ENCODE results near the gene ZNF230.
A peak's percentile ranks its signal among the peaks of the same experiment; 100 is the strongest.

The ZNF230 gene

GRCh38 chr19:44002212-44002565 lies 568 bp upstream of the ZNF230 start:
- Histone ChIP-seq H3K27me3 (ENCODE audit: insufficient read depth, low read length) (no peaks in the 10 kb centered on the region), H3K36me3 (ENCODE audit: insufficient read depth, low read length) (peaks cover 10% of the 10 kb centered on the region), H3K79me2 (ENCODE audit: control insufficient read depth, insufficient read depth, low read length, unreplicated experiment) (peaks cover 15% of the 10 kb centered on the region), H3K27ac (ENCODE audit: low read depth, low read length) (no peak overlapping the region), H3K4me1 (ENCODE audit: control insufficient read depth, insufficient read depth, low read length, unreplicated experiment) (peaks cover 4% of the 10 kb centered on the region), H3K4me3 (ENCODE audit: low read depth, low read length) (peak overlapping the region; percentile 98), H2AFZ (ENCODE audit: low read length, unreplicated experiment) (peak overlapping the region; percentile 94)

DNA sequence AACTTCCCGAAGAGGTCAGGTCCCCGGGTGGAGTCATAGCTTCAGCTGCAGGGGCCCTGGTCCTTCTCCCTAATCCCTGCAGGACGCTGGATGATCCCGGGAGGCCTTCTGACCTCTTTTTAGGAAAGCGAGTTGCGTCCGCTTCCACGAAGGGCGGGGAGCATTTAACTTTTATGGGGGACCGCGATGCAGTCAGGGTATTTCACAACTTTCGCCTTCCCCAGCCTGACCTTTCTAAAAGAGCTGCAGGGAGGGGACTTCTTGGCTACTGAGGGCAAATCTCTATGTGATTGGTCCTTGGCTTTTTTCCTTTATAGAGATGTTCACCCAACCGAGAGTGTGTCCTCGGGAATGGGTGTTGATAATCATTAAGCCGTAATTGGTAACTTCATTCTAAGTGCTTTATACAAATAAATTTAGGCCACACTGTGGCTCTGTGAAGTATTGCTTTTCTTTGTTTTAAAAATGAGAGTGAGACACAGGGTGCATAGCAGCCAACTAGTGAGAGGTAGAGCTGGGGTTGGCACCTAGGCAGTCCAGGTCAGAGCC lies 778 bp downstream of the ZNF230 start:
- peak overlapping the region; percentile 2; the same call in 1 of the 2 replicates for H3K27ac ChIP-seq (ENCODE audit: low read depth, low read length)
- no peaks in the 10 kb centered on the region for H3K27me3 ChIP-seq (ENCODE audit: insufficient read depth, low read length)
- H3K4me3 ChIP-seq (ENCODE audit: low read depth, low read length), result peak overlapping the region; percentile 98
- peaks cover 15% of the 10 kb centered on the region for H3K79me2 ChIP-seq (ENCODE audit: control insufficient read depth, insufficient read depth, low read length, unreplicated experiment)
- H3K36me3 ChIP-seq (ENCODE audit: insufficient read depth, low read length), result peaks cover 23% of the 10 kb centered on the region
- H2AFZ ChIP-seq (ENCODE audit: low read length, unreplicated experiment), result peak overlapping the region; percentile 15
- H3K4me1 ChIP-seq (ENCODE audit: control insufficient read depth, insufficient read depth, low read length, unreplicated experiment), result peaks cover 4% of the 10 kb centered on the region

- Histone ChIP-seq H3K4me1 (ENCODE audit: control insufficient read depth, insufficient read depth, low read length, unreplicated experiment) (peaks cover 4% of the 10 kb centered on the region), H2AFZ (ENCODE audit: low read length, unreplicated experiment) (no peak overlapping the region), H3K79me2 (ENCODE audit: control insufficient read depth, insufficient read depth, low read length, unreplicated experiment) (peaks cover 15% of the 10 kb centered on the region), H3K27ac (ENCODE audit: low read depth, low read length) (no peak overlapping the region), H3K36me3 (ENCODE audit: insufficient read depth, low read length) (peaks cover 46% of the 10 kb centered on the region), H3K4me3 (ENCODE audit: low read depth, low read length) (no peak overlapping the region), H3K27me3 (ENCODE audit: insufficient read depth, low read length) (no peaks in the 10 kb centered on the region)
Measured at GRCh38 chr19:44005973-44006372, 3.2 kb downstream of the ZNF230 start.

GRCh38 chr19:44007473-44007872 lies 4.7 kb downstream of the ZNF230 start:
- H3K27ac ChIP-seq (ENCODE audit: low read depth, low read length), result no peak overlapping the region
- H3K79me2 ChIP-seq (ENCODE audit: control insufficient read depth, insufficient read depth, low read length, unreplicated experiment), result peaks cover 15% of the 10 kb centered on the region
- peaks cover 4% of the 10 kb centered on the region for H3K4me1 ChIP-seq (ENCODE audit: control insufficient read depth, insufficient read depth, low read length, unreplicated experiment)
- H2AFZ ChIP-seq (ENCODE audit: low read length, unreplicated experiment), result no peak overlapping the region
- H3K36me3 ChIP-seq (ENCODE audit: insufficient read depth, low read length), result peaks cover 60% of the 10 kb centered on the region
- no peak overlapping the region for H3K4me3 ChIP-seq (ENCODE audit: low read depth, low read length)
- no peaks in the 10 kb centered on the region for H3K27me3 ChIP-seq (ENCODE audit: insufficient read depth, low read length)

GRCh38 chr19:44010468-44010867 lies 7.7 kb downstream of the ZNF230 start:
- Histone ChIP-seq H3K27me3 (ENCODE audit: insufficient read depth, low read length) (no peaks in the 10 kb centered on the region), H3K36me3 (ENCODE audit: insufficient read depth, low read length) (peaks cover 64% of the 10 kb centered on the region), H2AFZ (ENCODE audit: low read length, unreplicated experiment) (no peak overlapping the region), H3K4me1 (ENCODE audit: control insufficient read depth, insufficient read depth, low read length, unreplicated experiment) (no peaks in the 10 kb centered on the region), H3K79me2 (ENCODE audit: control insufficient read depth, insufficient read depth, low read length, unreplicated experiment) (peaks cover 3% of the 10 kb centered on the region), H3K4me3 (ENCODE audit: low read depth, low read length) (no peak overlapping the region), H3K27ac (ENCODE audit: low read depth, low read length) (no peak overlapping the region)

DNA sequence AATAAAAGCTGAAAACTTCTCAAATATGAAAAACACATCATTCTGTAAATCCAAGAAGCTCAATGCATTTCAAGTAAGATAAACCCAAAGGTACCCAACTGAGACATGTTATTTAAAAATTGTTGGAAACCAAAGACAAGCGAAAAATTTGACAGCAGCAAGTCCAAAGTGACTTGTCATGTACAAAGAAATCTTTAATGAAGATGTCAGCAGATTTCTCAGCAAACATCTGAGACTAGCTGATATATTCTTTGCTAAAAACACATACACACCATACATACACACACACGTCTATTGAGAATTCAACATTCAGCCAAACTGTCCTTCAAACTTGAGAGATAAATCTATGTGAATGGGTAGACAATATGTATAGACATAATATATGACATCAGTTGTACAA lies 16.7 kb downstream of the ZNF230 start:
- 0 out of 2 replicates have a peak, but pooled peaks cover 4% of the 10 kb centered on the region for H3K27me3 ChIP-seq (ENCODE audit: insufficient read depth, low read length)
- no peak overlapping the region for H2AFZ ChIP-seq (ENCODE audit: low read length, unreplicated experiment)
- no peaks in the 10 kb centered on the region for H3K79me2 ChIP-seq (ENCODE audit: control insufficient read depth, insufficient read depth, low read length, unreplicated experiment)
- no peaks in the 10 kb centered on the region for H3K36me3 ChIP-seq (ENCODE audit: insufficient read depth, low read length)
- no peaks in the 10 kb centered on the region for H3K4me1 ChIP-seq (ENCODE audit: control insufficient read depth, insufficient read depth, low read length, unreplicated experiment)
- H3K27ac ChIP-seq (ENCODE audit: low read depth, low read length), result no peak overlapping the region
- H3K4me3 ChIP-seq (ENCODE audit: low read depth, low read length), result no peak overlapping the region

- Histone ChIP-seq H3K4me3 (ENCODE audit: low read depth, low read length) (no peak overlapping the region), H2AFZ (ENCODE audit: low read length, unreplicated experiment) (no peak overlapping the region), H3K27ac (ENCODE audit: low read depth, low read length) (no peak overlapping the region), H3K4me1 (ENCODE audit: control insufficient read depth, insufficient read depth, low read length, unreplicated experiment) (peaks cover 7% of the 10 kb centered on the region), H3K36me3 (ENCODE audit: insufficient read depth, low read length) (no peaks in the 10 kb centered on the region), H3K79me2 (ENCODE audit: control insufficient read depth, insufficient read depth, low read length, unreplicated experiment) (no peaks in the 10 kb centered on the region), H3K27me3 (ENCODE audit: insufficient read depth, low read length) (0 out of 2 replicates have a peak, but pooled peaks cover 4% of the 10 kb centered on the region)
Measured at GRCh38 chr19:44021221-44021620, 18.5 kb downstream of the ZNF230 start.

GRCh38 chr19:44024900-44025216 lies 22.1 kb downstream of the ZNF230 start:
- no peaks in the 10 kb centered on the region for H3K79me2 ChIP-seq (ENCODE audit: control insufficient read depth, insufficient read depth, low read length, unreplicated experiment)
- peak overlapping the region; percentile 79 for H3K4me3 ChIP-seq (ENCODE audit: low read depth, low read length)
- H3K27me3 ChIP-seq (ENCODE audit: insufficient read depth, low read length), result 0 out of 2 replicates have a peak, but pooled peaks cover 4% of the 10 kb centered on the region
- H3K4me1 ChIP-seq (ENCODE audit: control insufficient read depth, insufficient read depth, low read length, unreplicated experiment), result peaks cover 7% of the 10 kb centered on the region
- peaks cover 20% of the 10 kb centered on the region for H3K36me3 ChIP-seq (ENCODE audit: insufficient read depth, low read length)
- no peak overlapping the region for H3K27ac ChIP-seq (ENCODE audit: low read depth, low read length)
- peak overlapping the region; percentile 97 for H2AFZ ChIP-seq (ENCODE audit: low read length, unreplicated experiment)

GRCh38 chr19:44025217-44025936 lies 22.6 kb downstream of the ZNF230 start, which contains the start of gene ZNF222:
TSS of gene ZNF222 (plus strand) at chr19:44025379. CDS start at chr19:44025437, 58 bp downstream.
- H3K4me1 ChIP-seq (ENCODE audit: control insufficient read depth, insufficient read depth, low read length, unreplicated experiment), result peaks cover 7% of the 10 kb centered on the region
- H3K27me3 ChIP-seq (ENCODE audit: insufficient read depth, low read length), result 0 out of 2 replicates have a peak, but pooled peaks cover 4% of the 10 kb centered on the region
- H3K27ac ChIP-seq (ENCODE audit: low read depth, low read length), result no peak within 1 kb of the TSS
- H2AFZ ChIP-seq (ENCODE audit: low read length, unreplicated experiment), result peak within 1 kb of the TSS; percentile 97
- H3K4me3 ChIP-seq (ENCODE audit: low read depth, low read length), result peak within 1 kb of the TSS; percentile 79
- peaks cover 25% of the 10 kb centered on the region for H3K36me3 ChIP-seq (ENCODE audit: insufficient read depth, low read length)
- no peaks in the 10 kb centered on the region for H3K79me2 ChIP-seq (ENCODE audit: control insufficient read depth, insufficient read depth, low read length, unreplicated experiment)

DNA sequence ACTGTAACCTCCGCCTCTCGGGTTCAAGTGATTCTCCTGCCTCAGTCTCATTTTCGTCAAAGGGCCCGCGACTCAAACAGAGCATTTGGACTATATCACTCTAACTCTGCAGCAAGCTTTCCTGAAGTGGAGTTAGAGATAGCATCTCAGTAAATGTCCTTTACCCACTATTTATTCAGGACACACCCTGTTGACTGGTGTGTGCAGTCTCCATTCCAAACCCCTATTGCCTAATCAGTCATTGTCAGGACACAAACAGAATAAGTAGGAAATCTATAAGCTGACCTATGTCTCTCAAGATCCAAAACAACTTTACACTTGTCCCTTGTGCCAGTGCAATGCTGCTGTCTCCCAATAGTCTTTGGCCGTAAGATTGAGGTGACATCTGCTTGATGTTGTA lies 23.9 kb downstream of the ZNF230 start:
- H3K79me2 ChIP-seq (ENCODE audit: control insufficient read depth, insufficient read depth, low read length, unreplicated experiment), result no peaks in the 10 kb centered on the region
- no peak overlapping the region for H3K27ac ChIP-seq (ENCODE audit: low read depth, low read length)
- no peak overlapping the region for H3K4me3 ChIP-seq (ENCODE audit: low read depth, low read length)
- peaks cover 32% of the 10 kb centered on the region for H3K36me3 ChIP-seq (ENCODE audit: insufficient read depth, low read length)
- H3K27me3 ChIP-seq (ENCODE audit: insufficient read depth, low read length), result no peaks in the 10 kb centered on the region
- H2AFZ ChIP-seq (ENCODE audit: low read length, unreplicated experiment), result no peak overlapping the region
- peaks cover 7% of the 10 kb centered on the region for H3K4me1 ChIP-seq (ENCODE audit: control insufficient read depth, insufficient read depth, low read length, unreplicated experiment)

GRCh38 chr19:44032001-44032610 lies 29.3 kb downstream of the ZNF230 start:
- Histone ChIP-seq H3K79me2 (ENCODE audit: control insufficient read depth, insufficient read depth, low read length, unreplicated experiment) (no peaks in the 10 kb centered on the region), H3K27ac (ENCODE audit: low read depth, low read length) (no peak overlapping the region), H2AFZ (ENCODE audit: low read length, unreplicated experiment) (no peak overlapping the region), H3K4me1 (ENCODE audit: control insufficient read depth, insufficient read depth, low read length, unreplicated experiment) (no peaks in the 10 kb centered on the region), H3K36me3 (ENCODE audit: insufficient read depth, low read length) (peaks cover 43% of the 10 kb centered on the region), H3K4me3 (ENCODE audit: low read depth, low read length) (no peak overlapping the region), H3K27me3 (ENCODE audit: insufficient read depth, low read length) (no peaks in the 10 kb centered on the region)

Data from ACC112 (cell line).